NT2/D1 (cell line): ENCODE results near the gene PRMT7.

Source experiments
- SUZ12 ChIP-seq: IDR thresholded peaks from 2 replicates; pipeline ENCODE4 v1.6.1; 2011; ENCODE audit not compliant: insufficient read length, insufficient read depth; ENCODE audit errors: extremely low read depth
- YY1 ChIP-seq: IDR thresholded peaks from 2 replicates; pipeline ENCODE4 v1.6.1; 2011; ENCODE audit not compliant: insufficient read length, insufficient read depth

GRCh38 chr16:68348639-68349445 lies 38.0 kb downstream of the PRMT7 start:
- TF ChIP-seq YY1 (no peak), SUZ12 (no peak)
